Right hindlimb (tissue), 1 donor: ENCODE results near the gene AKR1B1.
A peak's percentile ranks its signal among the peaks of the same experiment; 100 is the strongest.
"Not testable (repeated sequence)": the region's sequence is repeated elsewhere in the genome, so short reads cannot be mapped to it uniquely, and the experiment has no call there.

ENCODE experiments used
- DNase-seq: peaks from one replicate; pipeline ENCODE4 v3.0.0-alpha.2; 2018

The AKR1B1 gene

DNA sequence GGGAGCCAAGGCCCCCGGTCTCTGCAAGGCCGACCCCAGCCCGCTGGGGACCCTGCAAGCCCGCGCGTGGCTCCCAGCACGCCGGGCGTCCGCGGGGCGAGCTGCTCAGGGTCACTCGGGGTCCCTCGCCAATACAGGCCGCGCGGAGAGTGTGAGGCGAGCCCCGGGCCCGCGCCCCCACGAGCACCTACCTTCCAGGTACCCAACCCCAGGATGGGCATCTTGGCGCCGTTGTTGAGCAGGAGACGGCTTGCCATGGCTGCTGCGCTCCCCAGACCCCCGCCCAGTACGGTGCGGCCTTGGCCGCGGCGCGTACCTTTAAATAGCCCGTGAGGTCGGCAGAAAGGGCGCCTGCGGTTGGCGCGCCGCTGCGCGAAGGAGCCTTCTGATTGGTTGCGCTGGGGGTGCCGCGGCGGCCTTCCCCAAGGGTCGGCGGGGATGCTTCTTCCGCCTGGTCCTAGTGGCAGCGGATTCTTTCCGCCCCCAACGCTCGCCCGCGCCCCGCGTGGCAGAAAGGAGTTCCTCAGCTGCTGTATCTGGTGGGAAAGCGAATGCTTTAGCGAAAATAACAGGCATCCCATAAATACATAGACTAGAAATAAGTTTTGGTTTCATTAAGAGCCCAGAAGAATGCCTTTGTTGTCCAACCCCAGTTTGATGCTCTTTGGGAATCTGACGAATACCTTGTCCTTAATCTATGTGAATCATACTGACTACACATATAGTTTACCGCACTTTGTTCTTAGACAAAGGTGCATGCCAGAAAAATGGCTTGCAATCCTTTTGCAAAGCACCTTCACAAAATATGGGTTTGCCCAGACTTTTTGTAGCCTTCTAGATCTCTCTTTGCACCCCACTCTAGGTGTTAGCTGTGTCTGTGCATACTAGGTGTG, at the start of gene AKR1B1:
TSS of gene AKR1B1 (minus strand) at position 295 of the 893 bp plus-strand sequence. CDS start at position 257, 38 bp downstream.
- peak; percentile 95 for DNase-seq

GRCh38 chr7:134505856-134506255, 47.0 kb upstream of the AKR1B1 start:
- no peak for DNase-seq

DNA sequence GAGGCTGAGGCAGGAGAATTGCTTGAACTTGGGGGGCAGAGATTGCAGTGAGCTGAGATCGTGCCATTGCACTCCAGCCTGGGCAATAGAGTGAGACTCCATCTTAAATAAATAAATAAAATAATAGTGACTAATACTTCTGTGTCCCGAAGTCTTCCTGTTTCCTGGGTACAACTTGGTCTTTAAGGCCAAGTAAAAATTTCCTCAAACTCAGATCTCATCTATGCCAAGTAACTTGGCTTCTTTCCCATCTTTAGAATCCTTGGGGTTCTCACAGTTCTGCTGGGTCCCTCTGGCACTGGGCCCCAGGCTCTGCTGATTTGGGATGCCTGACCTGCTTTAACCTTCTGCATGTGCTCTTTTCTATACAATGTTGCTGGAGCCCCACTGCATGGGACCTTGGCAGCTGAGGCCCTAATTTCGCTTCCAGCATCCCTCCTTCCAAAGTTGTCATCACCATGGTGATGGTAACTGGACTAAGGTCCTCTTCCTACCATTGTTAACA, 45.8 kb upstream of the AKR1B1 start:
- no peak for DNase-seq

- no peak for DNase-seq
Measured at GRCh38 chr7:134502463-134503371, 43.8 kb upstream of the AKR1B1 start.

DNA sequence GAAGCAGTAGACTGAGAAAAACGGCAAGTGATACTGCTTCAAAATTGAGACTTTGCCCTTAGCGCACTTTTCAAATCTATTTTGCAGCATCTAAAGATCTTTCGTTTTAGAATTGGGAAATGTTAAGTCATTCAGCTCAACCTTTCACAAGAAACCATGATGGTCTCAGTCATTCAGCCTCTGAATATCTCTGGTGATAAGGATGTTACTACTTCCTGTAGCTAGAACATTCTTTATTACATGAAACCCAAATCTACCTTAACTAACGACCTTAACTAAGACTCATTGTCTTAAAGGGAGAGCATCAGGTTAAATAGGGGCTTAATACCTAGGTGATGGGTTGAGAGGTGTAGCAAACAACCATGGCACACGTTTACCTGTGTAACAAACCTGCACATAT, 42.1 kb upstream of the AKR1B1 start:
- no peak for DNase-seq

- no peak for DNase-seq
Measured at GRCh38 chr7:134500406-134500805, 41.5 kb upstream of the AKR1B1 start.

- DNase-seq: no peak
Measured at GRCh38 chr7:134495546-134495945, 36.6 kb upstream of the AKR1B1 start.

GRCh38 chr7:134493091-134493490, 34.2 kb upstream of the AKR1B1 start:
- DNase-seq: no peak

- not testable (repeated sequence) for DNase-seq
Measured at GRCh38 chr7:134487721-134488120, 28.8 kb upstream of the AKR1B1 start.

DNA sequence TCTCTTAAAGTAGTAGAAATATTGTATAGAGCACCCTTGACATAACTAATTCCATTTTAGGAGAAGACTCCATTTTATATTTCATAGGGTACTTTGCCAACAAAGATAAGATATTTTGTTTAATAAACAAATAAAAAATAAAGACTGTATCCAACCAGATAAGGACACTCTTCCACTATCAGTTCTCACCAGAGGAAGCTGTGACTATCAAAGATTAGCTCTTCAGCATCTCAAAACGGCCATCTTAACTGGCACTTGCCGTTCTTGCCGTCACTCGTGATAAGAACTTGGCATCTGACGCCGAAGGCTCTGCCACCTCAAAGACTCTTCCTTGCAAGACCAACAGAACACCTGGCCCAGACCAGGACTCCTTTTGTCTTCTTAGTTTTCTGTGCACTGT, 26.3 kb upstream of the AKR1B1 start:
- no peak for DNase-seq

DNA sequence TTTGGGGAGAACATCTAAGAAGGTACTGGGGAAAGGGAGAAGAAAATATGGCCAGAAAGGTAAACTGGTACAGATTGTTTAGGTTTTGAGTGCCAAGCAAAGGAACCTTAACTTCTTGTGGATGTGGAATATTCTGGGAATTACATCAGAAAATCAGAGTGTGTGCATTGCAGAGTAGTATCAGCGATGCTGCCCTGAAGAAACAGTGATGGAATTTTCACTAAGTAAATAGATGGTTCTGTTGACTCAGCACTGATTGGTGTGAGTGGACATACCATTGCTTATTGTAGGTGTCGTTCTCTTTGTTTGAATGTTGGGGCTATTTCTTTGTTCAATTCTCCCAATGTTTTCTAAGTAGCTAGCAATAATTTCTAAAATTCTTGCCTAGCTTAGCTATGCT, 24.4 kb upstream of the AKR1B1 start:
- DNase-seq: no peak

GRCh38 chr7:134482858-134483257, 24.0 kb upstream of the AKR1B1 start:
- no peak for DNase-seq

DNA sequence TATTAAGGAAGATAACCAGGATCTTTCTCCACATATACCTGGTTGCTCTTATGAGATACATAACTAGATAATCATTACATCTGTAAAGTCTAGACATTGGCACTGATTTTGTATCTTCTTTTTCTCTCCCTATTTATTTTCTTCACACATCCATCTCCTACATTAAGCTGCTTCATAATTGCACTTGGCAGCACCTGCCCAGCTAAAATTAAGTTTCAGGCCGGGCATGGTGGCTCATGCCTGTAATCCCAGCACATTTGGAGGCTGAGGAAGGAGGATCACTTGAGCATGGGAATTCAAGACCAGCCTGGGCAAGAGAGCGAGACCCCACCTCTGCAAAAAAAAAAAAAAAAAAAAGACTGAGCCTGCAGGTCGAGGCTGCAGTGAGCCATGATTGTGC, 22.3 kb upstream of the AKR1B1 start:
- DNase-seq: no peak

DNA sequence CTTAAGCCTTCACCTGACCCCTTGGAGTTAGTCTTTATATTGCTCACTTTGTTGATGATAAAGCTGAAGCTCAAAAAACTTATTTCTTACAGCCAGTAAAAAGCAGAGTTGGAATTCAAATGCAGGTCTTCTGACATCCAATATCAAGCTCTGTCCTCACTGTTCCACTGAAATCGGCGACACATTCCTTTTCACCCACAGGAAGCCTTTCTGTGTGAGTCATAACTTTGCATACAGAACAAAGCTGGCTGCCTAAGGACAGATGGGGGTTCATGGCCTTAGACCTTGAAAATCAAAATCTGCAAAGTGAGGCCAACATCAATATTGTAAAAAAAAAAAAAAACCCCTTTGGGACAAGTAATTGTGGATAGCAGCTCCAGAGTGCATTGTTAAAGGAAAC, 21.8 kb upstream of the AKR1B1 start:
- DNase-seq: no peak

DNA sequence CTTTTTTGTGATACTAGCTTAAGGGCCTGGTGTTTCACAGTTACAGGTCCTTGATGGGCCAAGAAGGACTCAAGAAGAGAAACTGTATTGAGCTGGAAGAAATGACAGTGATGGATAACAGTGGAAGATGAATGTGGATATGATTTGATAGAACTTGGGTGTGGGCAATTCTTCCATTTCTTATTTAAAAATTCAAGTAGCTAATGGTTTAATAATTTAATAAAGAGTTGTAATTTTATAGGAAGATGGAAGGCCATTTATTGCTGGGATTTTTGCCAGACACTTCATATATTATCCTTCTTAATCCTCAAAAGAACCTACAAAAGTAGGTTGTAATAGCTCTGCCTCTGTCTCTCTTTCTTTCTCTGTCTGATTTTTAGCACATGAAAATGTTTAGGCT, 21.3 kb upstream of the AKR1B1 start:
- DNase-seq: no peak

DNA sequence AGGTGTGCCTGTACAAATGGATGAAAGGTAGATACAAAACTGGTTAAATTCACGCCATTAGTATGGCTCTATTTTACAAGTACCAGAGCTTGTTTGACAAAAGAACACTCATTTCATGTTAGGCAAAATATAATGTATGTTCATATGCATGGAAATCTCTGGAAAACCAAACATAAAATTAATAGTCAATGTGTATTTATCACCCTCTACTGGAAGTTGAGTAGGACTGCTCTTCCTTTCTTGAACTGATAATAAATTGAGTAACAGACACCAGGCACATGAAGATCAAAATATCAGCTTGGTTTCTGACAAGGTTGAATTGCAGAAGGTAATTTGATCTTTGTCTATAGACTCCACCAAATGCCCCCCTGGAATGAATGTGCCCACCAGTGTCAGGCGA, 19.8 kb upstream of the AKR1B1 start:
- DNase-seq: no peak

- DNase-seq: no peak
Measured at GRCh38 chr7:134477954-134478353, 19.1 kb upstream of the AKR1B1 start.

DNA sequence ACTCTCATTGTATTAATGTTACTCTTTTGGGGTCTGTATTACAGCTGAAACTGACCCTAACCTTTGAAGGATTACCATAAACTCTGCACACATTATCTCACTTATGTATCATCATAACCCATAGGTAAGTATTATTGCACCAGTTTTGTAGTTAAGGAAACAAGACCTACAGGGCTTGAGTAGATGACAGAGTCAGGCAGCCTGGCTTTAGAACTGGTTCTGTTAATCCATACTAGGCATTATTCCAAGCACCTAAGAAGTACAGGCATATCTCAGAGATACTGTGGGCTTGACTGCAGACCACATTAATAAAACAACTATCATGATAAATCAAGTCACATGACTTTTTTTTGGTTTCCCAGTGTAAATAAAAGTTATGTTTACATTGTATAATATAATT, 17.1 kb upstream of the AKR1B1 start:
- DNase-seq: no peak

DNA sequence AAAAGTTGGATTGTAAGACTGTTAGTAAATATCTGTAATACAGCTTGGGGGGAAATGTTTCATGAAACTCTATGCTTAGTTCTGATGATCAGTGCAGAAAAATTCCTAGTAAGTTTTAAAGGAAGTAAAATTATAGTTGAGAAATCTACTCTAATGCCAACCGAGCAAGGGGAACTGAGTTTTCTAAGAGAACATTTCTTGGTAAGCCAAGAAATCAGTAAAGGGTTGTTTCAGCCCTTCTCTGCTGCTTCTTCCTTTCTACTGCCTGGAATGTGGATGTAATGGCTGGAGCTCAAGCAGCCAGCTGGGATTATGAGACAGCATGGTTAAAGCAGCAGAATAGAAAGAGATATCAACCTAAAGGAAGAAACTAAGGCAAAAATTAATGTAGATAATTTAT, 15.9 kb upstream of the AKR1B1 start:
- no peak for DNase-seq

GRCh38 chr7:134473861-134474291, 15.0 kb upstream of the AKR1B1 start:
- no peak for DNase-seq

GRCh38 chr7:134472572-134473244, 13.8 kb upstream of the AKR1B1 start:
- DNase-seq: no peak

GRCh38 chr7:134470864-134471263, 12.0 kb upstream of the AKR1B1 start:
- DNase-seq: no peak

DNA sequence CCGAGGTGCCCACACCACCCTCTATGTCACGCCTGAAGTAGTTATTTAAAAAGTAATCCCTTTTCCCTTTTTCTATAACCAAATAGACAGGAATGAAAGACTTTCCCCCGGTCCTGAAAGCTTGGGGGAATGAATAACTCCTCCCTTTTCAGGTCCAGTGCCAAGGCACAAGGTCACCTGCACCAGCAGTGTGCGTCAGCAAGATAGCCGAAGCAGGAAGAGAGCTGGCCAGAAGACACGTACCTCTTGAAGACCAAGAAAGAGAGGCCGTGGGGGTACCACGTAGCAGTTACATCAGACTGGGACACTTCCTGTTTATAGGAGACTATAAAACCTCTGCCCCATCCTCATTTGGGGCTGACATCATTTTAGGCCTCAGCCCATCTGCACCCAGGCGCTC, 10.7 kb upstream of the AKR1B1 start:
- DNase-seq: no peak
